Skin epidermis (tissue), 12 donors: ENCODE results near the gene ACOT8.
"Not testable (repeated sequence)": the region's sequence is repeated elsewhere in the genome, so short reads cannot be mapped to it uniquely, and the experiment has no call there.

Source experiments
- H3K27ac ChIP-seq, 21 experiments: fragments of 200-600 bp; sonication (generic) in 11 of 21; one replicate each; pipeline ENCODE4 v1.5.0; 2020; ENCODE audit warnings: mild to moderate bottlenecking in 3 of 21, inconsistent platforms in 2 of 21, moderate library complexity in 2 of 21
- H3K4me3 ChIP-seq, 7 experiments: fragments of 200-600 bp; sonication (generic) in 2 of 7; one replicate each; pipeline ENCODE4 v1.5.0; 2020; ENCODE audit warnings: inconsistent platforms in 2 of 7, mild to moderate bottlenecking in 2 of 7, moderate library complexity in 1 of 7

Gene ACOT8

GRCh38 chr20:45890077-45890984, 33.1 kb upstream of the ACOT8 start:
- peak overlapping the region; percentile 36 to 92 (median 78) for H3K27ac ChIP-seq
- peak overlapping the region; percentile 53 to 93 (median 78) for H3K4me3 ChIP-seq

- no peak overlapping the region for H3K4me3 ChIP-seq
- H3K27ac ChIP-seq = no peak overlapping the region
Measured at GRCh38 chr20:45888681-45889080, 31.5 kb upstream of the ACOT8 start.

GRCh38 chr20:45887346-45887715, 30.1 kb upstream of the ACOT8 start, which contains the start of gene SPATA25:
Gene SPATA25, minus strand, starts transcription at chr20:45887622. Its CDS starts 32 bp downstream, at chr20:45887590.
- Histone ChIP-seq H3K4me3 (no peak within 1 kb of the TSS), H3K27ac (no peak within 1 kb of the TSS)

- H3K4me3 ChIP-seq = no peak overlapping the region
- no peak overlapping the region for H3K27ac ChIP-seq
Measured at GRCh38 chr20:45886590-45887345, 29.6 kb upstream of the ACOT8 start.

DNA sequence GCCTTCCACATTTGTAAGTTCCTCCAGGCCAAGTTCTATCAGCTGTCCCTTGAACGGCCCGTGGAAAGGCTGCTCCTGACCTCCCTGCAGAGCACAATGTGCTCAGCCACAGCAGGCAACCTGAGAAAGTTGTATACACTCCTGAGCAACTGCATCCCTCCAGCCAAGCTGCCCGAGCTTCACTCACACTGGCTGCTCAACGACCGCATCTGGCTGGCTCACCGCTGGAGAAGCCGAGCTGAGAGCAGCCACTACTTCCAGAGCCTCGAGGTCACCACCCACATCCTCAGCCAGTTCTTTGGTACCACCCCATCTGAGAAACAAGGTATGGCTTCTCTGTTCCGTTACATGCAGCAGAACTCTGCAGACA, 25.9 kb upstream of the ACOT8 start:
- no peak overlapping the region for H3K27ac ChIP-seq
- H3K4me3 ChIP-seq = no peak overlapping the region

- H3K4me3 ChIP-seq = no peak overlapping the region
Measured at GRCh38 chr20:45882469-45883099, 25.4 kb upstream of the ACOT8 start.

GRCh38 chr20:45880988-45881788, 24.0 kb upstream of the ACOT8 start, which contains the start of gene ZSWIM1:
Gene ZSWIM1, plus strand, starts transcription at chr20:45881227. Its CDS starts 1,366 bp downstream, at chr20:45882593.
- peak within 1 kb of the TSS; percentile 34 to 71 (median 57) for H3K4me3 ChIP-seq
- peak within 1 kb of the TSS in 20 of 21 experiments; percentile 50 to 95 (median 84) for H3K27ac ChIP-seq

More at GRCh38 chr20:45882469-45883099, 25.4 kb upstream of the ACOT8 start:
- no peak overlapping the region for H3K27ac ChIP-seq

GRCh38 chr20:45878076-45878761, 21.0 kb upstream of the ACOT8 start:
- Histone ChIP-seq H3K27ac (peak overlapping the region in 1 of 21 experiments; percentile 38), H3K4me3 (no peak overlapping the region)

DNA sequence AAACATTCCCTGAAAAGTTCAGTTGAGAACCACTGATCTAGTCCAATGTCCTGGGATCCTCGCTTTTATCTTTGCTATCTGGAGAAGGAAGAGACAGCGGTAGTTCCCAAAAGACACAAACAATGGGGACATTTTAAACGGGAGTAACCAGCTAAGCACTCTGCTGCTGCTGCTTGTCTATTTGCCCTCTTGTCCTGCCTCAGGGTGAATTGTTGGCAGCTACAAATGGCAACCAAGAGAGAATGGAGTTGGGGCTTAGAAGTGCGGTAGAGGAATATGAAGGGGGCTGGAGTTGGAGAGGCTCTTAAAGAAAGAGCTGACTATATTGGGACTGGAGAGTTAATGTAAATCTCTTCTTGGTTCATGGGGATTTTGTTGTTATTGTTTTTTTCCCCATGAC, 17.4 kb upstream of the ACOT8 start:
- no peak overlapping the region for H3K4me3 ChIP-seq
- H3K27ac ChIP-seq = no peak overlapping the region

DNA sequence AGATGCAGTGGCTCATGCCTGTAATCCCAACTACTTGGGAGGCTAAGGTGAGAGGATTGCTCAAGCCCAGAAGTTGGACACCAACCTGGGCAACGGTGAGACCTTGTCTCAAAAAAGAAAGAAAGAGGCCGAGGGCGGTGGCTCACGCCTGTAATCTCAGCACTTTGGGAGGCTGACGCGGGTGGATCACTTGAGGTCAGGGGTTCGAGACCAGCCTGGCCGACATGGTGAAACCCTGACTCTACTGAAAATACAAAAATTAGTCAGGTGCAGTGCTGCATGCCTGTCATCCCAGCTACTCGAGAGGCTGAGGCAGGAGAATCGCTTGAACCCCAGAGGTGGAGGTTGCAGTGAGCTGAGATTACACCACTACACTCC, 16.9 kb upstream of the ACOT8 start:
- H3K27ac ChIP-seq, H3K4me3 ChIP-seq: not testable (repeated sequence)

- no peak overlapping the region for H3K4me3 ChIP-seq
- peak overlapping the region in 2 of 21 experiments; percentile 10 to 53 for H3K27ac ChIP-seq
Measured at GRCh38 chr20:45873409-45874103, 16.4 kb upstream of the ACOT8 start.

- Histone ChIP-seq H3K27ac (peak overlapping the region in 4 of 21 experiments; percentile 21 to 68 (median 45)), H3K4me3 (no peak overlapping the region)
Measured at GRCh38 chr20:45872626-45873025, 15.4 kb upstream of the ACOT8 start.

DNA sequence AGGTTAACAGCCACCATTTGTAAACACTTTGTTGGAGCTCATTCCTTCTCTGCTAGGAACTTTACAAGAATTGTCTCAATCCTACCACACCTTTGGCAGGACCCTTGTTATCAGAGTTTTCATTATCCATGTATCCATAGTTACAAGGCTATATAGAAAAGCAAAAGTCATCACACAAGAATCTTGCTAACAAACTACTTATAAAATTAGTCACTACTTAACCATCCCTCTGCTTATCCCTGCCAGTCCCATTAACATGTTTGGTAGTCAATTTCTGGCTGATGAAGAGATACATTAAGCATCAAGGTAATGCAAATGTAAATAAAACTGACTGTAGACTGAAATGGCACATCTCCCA, 10.6 kb upstream of the ACOT8 start:
- H3K27ac ChIP-seq = peak overlapping the region in 4 of 21 experiments; percentile 8 to 44 (median 25)
- H3K4me3 ChIP-seq = no peak overlapping the region

DNA sequence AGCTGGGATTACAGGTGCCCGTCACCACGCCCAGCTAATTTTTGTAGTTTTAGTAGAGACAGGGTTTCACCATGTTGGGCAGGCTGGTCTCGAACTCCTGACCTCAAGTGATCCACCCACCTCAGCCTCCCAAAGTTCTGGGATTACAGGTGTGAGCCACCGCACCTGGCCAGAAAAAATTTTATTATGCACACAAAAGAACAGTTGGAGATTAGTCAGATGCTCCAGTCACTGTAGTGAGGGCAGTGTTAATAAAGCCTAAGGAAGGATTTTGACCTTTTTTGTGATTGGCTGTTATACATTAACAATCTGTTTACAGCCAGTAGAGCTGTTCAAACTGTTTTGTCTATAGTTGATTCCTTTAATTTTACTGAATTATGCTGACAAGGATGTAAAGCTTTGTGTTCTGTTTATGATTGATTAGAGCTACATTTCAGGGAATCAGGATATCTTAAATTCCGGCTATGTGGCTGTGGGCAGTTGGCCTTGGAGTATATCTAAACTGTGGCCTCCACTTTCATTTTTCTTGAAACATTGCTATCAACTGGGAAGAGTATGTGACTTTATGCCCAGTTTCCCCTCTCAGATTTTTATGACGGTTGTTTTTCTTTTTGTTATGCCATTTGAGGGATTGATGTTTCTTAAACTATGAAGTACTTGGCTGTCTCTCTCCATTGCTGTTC, 10.1 kb upstream of the ACOT8 start:
- Histone ChIP-seq H3K27ac (peak overlapping the region in 5 of 21 experiments; percentile 8 to 58 (median 34)), H3K4me3 (no peak overlapping the region)

- Histone ChIP-seq H3K27ac (no peak overlapping the region), H3K4me3 (no peak overlapping the region)
Measured at GRCh38 chr20:45866454-45866853, 9.3 kb upstream of the ACOT8 start.

DNA sequence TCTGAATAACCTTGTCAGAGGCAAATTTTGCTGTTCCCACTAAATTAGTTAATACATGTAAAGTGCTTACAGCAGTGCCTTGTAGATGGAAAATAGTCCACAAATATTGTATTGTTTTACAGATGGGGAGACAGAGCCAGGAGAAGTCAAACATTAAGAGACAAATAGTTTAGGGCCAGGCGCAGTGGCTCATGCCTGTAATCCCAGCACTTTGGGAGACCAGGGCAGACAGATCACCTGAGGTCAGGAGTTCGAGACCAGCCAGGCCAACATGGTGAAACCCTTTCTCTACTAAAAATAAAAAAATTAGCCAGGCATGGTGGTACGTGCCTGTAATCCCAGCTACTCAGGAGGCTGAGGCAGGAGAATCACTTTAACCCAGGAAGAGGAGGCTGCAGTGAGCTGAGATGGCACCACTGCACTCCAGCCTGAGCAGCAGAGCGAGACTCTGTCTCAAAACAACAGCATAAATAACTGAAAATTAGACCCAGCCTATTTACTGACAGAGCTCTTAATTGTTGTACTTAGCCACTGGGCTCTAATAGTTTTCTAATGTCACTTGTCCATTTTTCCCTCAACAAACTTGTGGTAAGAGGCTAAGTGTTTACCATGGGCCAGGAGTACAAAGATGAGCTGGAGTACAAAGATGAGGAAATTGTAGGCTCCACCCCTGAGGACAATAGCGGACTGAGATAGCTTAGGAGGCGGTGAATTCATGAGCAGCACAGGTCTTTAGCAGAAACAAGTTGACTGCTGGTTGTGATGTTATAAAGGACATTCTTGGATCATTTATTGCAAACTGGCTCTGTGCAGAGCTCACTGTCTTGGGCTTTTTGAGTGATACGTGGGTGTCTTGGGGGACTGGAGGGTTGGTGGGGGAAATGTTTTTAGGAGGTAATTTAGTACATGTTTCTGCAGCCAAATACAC, 6.6 kb upstream of the ACOT8 start:
- H3K27ac ChIP-seq = no peak overlapping the region
- no peak overlapping the region for H3K4me3 ChIP-seq
